ENCODE results near the gene SEPSECS. TPM values are rescaled to one million over a fixed set of nuclear protein-coding genes. Genes with fewer than 3 reads are reported as not detected.

Gene SEPSECS
- total RNA-seq, 4 donors from 2014 or later, result 3.9 to 6.7 (median 4.7) TPM

DNA sequence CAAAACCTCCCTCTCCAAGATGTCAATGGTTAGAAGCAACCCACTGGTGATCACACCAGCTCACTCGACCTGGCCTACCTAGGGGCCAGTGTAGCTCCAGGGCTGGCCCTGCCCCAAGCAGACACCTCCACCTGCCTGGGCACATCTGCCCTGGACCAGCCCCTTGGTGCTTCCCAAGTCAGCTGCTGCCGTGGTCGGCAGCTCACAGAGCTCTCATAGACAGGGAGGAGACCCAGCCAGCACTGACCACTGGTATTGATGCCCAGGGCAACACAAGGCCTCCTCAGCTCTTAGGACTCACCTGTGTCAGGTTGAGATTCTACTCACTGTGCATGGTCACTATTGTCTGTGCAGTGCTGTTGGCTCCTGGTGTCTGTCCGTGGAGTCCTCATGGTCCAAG, 51.7 kb downstream of the SEPSECS start:
- H3K27ac ChIP-seq, result no peak overlapping the region
- no peaks in the 10 kb centered on the region for H3K4me1 ChIP-seq
- no peaks in the 10 kb centered on the region for H3K36me3 ChIP-seq
- DNase-seq (no peak), ATAC-seq (no peak)
- H3K4me3 ChIP-seq, result no peak overlapping the region
- no peaks in the 10 kb centered on the region for H3K9me3 ChIP-seq
- in situ Hi-C loops (cut with MboI; ENCODE audit: low sequenced_read_pairs in 4 of 4) (no loop called here), intact Hi-C loops (cut with DNase I; ENCODE audit: low total_unique reads) (no loop called here)
- H3K27me3 ChIP-seq, result no peaks in the 10 kb centered on the region
- TF ChIP-seq, protein P1, sequence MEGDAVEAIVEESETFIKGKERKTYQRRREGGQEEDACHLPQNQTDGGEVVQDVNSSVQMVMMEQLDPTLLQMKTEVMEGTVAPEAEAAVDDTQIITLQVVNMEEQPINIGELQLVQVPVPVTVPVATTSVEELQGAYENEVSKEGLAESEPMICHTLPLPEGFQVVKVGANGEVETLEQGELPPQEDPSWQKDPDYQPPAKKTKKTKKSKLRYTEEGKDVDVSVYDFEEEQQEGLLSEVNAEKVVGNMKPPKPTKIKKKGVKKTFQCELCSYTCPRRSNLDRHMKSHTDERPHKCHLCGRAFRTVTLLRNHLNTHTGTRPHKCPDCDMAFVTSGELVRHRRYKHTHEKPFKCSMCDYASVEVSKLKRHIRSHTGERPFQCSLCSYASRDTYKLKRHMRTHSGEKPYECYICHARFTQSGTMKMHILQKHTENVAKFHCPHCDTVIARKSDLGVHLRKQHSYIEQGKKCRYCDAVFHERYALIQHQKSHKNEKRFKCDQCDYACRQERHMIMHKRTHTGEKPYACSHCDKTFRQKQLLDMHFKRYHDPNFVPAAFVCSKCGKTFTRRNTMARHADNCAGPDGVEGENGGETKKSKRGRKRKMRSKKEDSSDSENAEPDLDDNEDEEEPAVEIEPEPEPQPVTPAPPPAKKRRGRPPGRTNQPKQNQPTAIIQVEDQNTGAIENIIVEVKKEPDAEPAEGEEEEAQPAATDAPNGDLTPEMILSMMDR (IDR thresholded peaks at IDR 0.05 in 4 of 5, conservative IDR thresholded peaks at IDR 0.05 in 1 of 5), result no peak
- TF ChIP-seq POLR2A (IDR thresholded peaks at IDR 0.05), result no peak

DNA sequence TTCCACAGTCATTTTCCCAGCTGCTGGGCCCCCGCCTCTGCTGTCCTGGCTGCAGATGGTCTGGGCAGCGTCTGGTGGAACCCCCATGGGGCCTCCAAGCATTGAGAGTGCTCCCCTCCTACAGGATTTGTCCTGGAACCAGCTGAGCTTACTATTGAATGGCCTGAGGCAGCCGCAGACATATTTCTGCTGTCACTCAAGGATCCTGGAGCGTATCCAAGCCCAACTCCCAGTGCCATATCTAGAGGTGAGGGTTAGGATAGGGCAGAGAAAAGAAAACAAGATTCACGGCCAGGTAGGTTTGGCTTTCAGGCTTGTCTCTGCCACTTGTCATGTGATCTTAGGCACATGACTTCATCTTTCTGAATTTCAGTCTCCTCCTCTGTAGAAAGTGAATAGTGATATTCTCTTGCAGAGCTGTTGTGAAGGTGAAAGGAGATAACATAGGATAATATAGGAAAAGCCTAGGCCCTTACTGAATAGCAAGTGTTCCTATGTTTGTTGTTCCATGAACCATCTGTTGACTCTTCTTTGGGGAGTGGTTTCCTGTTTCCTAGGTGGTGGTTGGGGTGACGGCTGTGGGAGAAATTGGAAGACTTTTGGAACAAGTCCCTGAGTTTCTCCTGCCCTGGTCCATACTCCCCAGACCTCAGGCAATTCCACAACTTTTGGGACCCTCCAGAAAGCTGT, 52.3 kb downstream of the SEPSECS start:
- Histone ChIP-seq H3K36me3 (no peaks in the 10 kb centered on the region), H3K4me3 (no peak overlapping the region), H3K9me3 (no peaks in the 10 kb centered on the region), H3K27me3 (no peaks in the 10 kb centered on the region), H3K4me1 (no peaks in the 10 kb centered on the region), H3K27ac (no peak overlapping the region)
- intact Hi-C loops (cut with DNase I; ENCODE audit: low total_unique reads) (no loop called here), in situ Hi-C loops (cut with MboI; ENCODE audit: low sequenced_read_pairs in 4 of 4) (no loop called here)
- DNase-seq, result no peak
- TF ChIP-seq, protein P1 (IDR thresholded peaks at IDR 0.05 in 4 of 5, conservative IDR thresholded peaks at IDR 0.05 in 1 of 5), result no peak
- no peak for TF ChIP-seq POLR2A (IDR thresholded peaks at IDR 0.05)
- ATAC-seq, result no peak

DNA sequence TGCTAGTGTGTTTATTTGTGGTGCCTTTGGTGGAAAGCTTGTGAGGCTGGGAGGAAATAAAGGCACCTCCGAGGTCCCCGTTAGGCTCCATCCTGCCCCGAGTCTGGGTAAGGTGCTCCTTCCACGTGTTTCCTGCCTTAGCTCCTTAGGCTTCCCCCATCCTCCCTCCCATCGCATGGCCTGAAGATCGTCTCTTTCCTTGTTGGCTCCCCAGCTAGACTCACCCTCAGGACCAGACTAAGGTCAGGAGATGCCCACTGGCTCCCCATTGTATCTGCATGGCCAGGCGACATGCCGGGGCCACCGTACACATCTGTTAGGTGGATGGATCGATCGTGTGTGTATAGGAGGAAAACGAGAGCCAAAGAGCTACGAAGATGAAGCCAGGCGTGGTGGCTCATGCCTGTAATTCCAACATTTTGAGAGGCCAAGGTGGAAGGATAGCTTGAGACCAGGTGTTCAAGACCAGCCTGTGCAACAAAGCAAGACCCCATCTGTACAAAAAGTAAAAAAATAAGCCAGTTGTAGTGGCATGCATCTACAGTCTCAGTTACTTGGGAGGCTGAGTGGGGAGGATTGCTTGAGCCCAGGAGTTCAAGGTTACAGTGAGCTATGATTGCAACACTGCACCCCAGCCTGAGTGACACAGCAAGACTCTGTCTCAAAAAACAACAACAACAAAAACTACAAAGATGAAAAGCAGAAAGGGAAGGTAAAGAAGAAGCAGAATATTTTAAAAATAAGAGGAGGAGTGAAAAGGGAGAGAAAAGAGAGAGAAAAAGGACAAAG, 53.7 kb downstream of the SEPSECS start:
- ATAC-seq (no peak), DNase-seq (no peak)
- TF ChIP-seq, protein P1 (IDR thresholded peaks at IDR 0.05 in 4 of 5, conservative IDR thresholded peaks at IDR 0.05 in 1 of 5), result no peak
- in situ Hi-C loops (cut with MboI; ENCODE audit: low sequenced_read_pairs in 4 of 4) (no loop called here), intact Hi-C loops (cut with DNase I; ENCODE audit: low total_unique reads) (no loop called here)
- H3K27ac ChIP-seq, result no peak overlapping the region
- H3K27me3 ChIP-seq, result no peaks in the 10 kb centered on the region
- no peak overlapping the region for H3K4me3 ChIP-seq
- H3K36me3 ChIP-seq, result no peaks in the 10 kb centered on the region
- no peaks in the 10 kb centered on the region for H3K9me3 ChIP-seq
- H3K4me1 ChIP-seq, result no peaks in the 10 kb centered on the region

DNA sequence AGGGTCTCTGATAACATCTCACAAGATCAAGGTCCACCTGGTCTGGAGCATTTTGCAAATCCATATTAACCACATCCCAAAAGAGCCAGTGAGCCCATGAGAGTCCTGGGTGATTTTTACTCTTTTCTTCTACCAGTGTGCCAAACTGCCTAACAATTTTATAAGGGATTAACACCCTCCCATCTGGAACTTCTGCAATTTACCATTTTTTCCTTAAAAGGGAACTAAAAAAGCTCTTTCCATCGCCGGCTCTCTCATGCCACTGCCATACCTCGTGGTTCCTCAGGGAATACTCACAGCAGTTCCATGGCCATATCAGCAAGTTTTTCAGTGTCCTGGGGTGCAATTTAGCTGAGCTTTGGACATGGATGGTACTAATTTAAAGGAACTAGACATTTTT, 55.7 kb downstream of the SEPSECS start:
- H3K27ac ChIP-seq, result no peak overlapping the region
- H3K27me3 ChIP-seq, result no peaks in the 10 kb centered on the region
- H3K4me3 ChIP-seq, result no peak overlapping the region
- intact Hi-C loops (cut with DNase I; ENCODE audit: low total_unique reads), result no loop called here
- ATAC-seq (no peak), DNase-seq (no peak)
- H3K36me3 ChIP-seq, result no peaks in the 10 kb centered on the region
- H3K9me3 ChIP-seq, result no peaks in the 10 kb centered on the region
- in situ Hi-C loops (cut with MboI; ENCODE audit: low sequenced_read_pairs in 4 of 4), result no loop called here
- H3K4me1 ChIP-seq, result peaks cover 0 to 8% of the 10 kb centered on the region in 2 donors
- TF ChIP-seq POLR2A (IDR thresholded peaks at IDR 0.05), result no peak

DNA sequence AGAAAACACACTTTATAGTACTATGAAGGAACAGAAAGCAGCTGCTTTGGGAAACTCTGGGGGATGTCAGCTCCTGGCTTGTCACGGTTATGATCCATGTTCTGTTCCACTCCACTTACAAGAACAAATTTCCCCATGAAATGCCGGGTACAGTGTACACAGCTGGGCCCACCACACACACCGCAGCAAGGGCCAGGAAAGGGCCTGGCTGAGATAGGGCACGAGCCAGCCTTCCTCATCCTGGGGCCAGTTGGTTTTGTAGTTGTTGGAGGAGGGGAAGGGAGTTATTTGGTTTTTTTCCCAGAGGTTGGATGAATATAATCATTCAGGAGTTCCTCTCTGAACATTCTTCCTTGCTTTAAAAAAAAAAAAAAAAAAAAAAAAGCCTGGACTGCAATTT, 56.8 kb downstream of the SEPSECS start:
- intact Hi-C loops (cut with DNase I; ENCODE audit: low total_unique reads), result no loop called here
- Histone ChIP-seq H3K27ac (no peak overlapping the region), H3K4me1 (peaks cover 4 to 8% of the 10 kb centered on the region in 2 donors), H3K9me3 (no peaks in the 10 kb centered on the region), H3K4me3 (no peak overlapping the region), H3K27me3 (no peaks in the 10 kb centered on the region), H3K36me3 (no peaks in the 10 kb centered on the region)
- TF ChIP-seq, protein P1 (IDR thresholded peaks at IDR 0.05 in 4 of 5, conservative IDR thresholded peaks at IDR 0.05 in 1 of 5), result no peak
- no peak for TF ChIP-seq POLR2A (IDR thresholded peaks at IDR 0.05)
- ATAC-seq (peak; percentile 42 to 51), DNase-seq (no peak)
- in situ Hi-C loops (cut with MboI; ENCODE audit: low sequenced_read_pairs in 4 of 4), result no loop called here
